CD8-positive, alpha-beta memory T cell (primary cell): ENCODE data around the gene CA10. TPM values are rescaled to one million over a fixed set of nuclear protein-coding genes. Genes with fewer than 3 reads are reported as not detected.

Experiments used
- CTCF ChIA-PET: fragments of 350-600 bp; sonication (Branson Sonifier 250); formaldehyde crosslinking; loops from one replicate; lab custom pipeline; 2021; ENCODE audit warnings: antibody characterized with exemption; lab: Charles Lee
- POLR2A ChIA-PET: fragments of 350-600 bp; sonication (Branson Sonifier 250); formaldehyde crosslinking; loops from one replicate; lab custom pipeline; 2021; ENCODE audit warnings: antibody characterized with exemption; lab: Charles Lee
- DNase-seq, 5 donors: peaks; one replicate each; pipeline versions ENCODE4 v3.0.0 to v3.0.0-alpha.2; 2020 to 2022; ENCODE audit warnings: mixed read lengths in 1 of 5
- H3K27ac ChIP-seq: one replicate; pipeline ENCODE4 v1.7.0; 2013; ENCODE audit warnings: low read depth, mild to moderate bottlenecking, low read length, moderate library complexity
- H3K27me3 ChIP-seq: 2 replicates; pipeline ENCODE4 v1.7.0; 2013; ENCODE audit warnings: low read length, mild to moderate bottlenecking; ENCODE audit not compliant: insufficient read depth, poor library complexity, severe bottlenecking
- H3K36me3 ChIP-seq: 2 replicates; pipeline ENCODE4 v1.7.0; 2013; ENCODE audit warnings: mild to moderate bottlenecking, low read length, moderate library complexity; ENCODE audit not compliant: insufficient read depth
- H3K4me1 ChIP-seq: 2 replicates; pipeline ENCODE4 v1.7.0; 2013; ENCODE audit warnings: mild to moderate bottlenecking, low read length, moderate library complexity; ENCODE audit not compliant: insufficient read depth
- H3K4me3 ChIP-seq: 2 replicates; pipeline ENCODE4 v1.7.0; 2013; ENCODE audit warnings: mild to moderate bottlenecking, low read length
- H3K9me3 ChIP-seq: 2 replicates; pipeline ENCODE4 v1.7.0; 2013; ENCODE audit warnings: mild to moderate bottlenecking, low read length
- H3K27ac Mint-ChIP-seq, 8 donors: one replicate each; pipeline ENCODE4 v1.8.0; 2020 to 2021; ENCODE audit warnings: mixed read lengths in 8 of 8, mild to moderate bottlenecking in 6 of 8, inconsistent platforms in 3 of 8, moderate library complexity in 3 of 8
- H3K27me3 Mint-ChIP-seq, 2 donors: one replicate each; pipeline ENCODE4 v1.8.0; 2020 to 2021; ENCODE audit warnings: mixed read lengths in 2 of 2, mild to moderate bottlenecking in 1 of 2, moderate library complexity in 1 of 2
- H3K36me3 Mint-ChIP-seq, 3 donors: one replicate each; pipeline ENCODE4 v1.8.0; 2020 to 2021; ENCODE audit warnings: mixed read lengths in 3 of 3, inconsistent platforms in 1 of 3, mild to moderate bottlenecking in 1 of 3
- H3K4me1 Mint-ChIP-seq, 3 donors: one replicate each; pipeline ENCODE4 v1.8.0; 2020 to 2021; ENCODE audit warnings: mixed read lengths in 3 of 3, inconsistent platforms in 1 of 3, mild to moderate bottlenecking in 1 of 3
- H3K4me3 Mint-ChIP-seq, 7 donors: one replicate each; pipeline ENCODE4 v1.8.0; 2020 to 2021; ENCODE audit warnings: mixed read lengths in 7 of 7, mild to moderate bottlenecking in 6 of 7, moderate library complexity in 4 of 7, inconsistent platforms in 2 of 7
- H3K9me3 Mint-ChIP-seq, 5 donors: one replicate each; pipeline ENCODE4 v1.8.0; 2020 to 2022; ENCODE audit warnings: mixed read lengths in 5 of 5, mild to moderate bottlenecking in 3 of 5, moderate library complexity in 2 of 5, inconsistent platforms in 1 of 5
- polyA plus RNA-seq: library from polyadenylated mRNA; unstranded; fragments of 300-500 nt; fragmentation: Illumina TruSeq; gene quantifications from one replicate; pipeline ENCODE4 v1.2.3, GENCODE V29; 2021
- total RNA-seq, 2 experiments: library from RNA; stranded (reverse); gene quantifications; one replicate each; pipeline ENCODE4 v1.2.3, GENCODE V29; 2021

Gene CA10
- total and polyA plus RNA-seq, 3 experiments from 2014 or later = 0.18 TPM; not detected in 2

- Histone ChIP-seq H3K27ac (no peak overlapping the region), H3K4me3 (no peak overlapping the region), H3K27me3 (no peaks in the 10 kb centered on the region), H3K4me1 (no peaks in the 10 kb centered on the region), H3K9me3 (no peaks in the 10 kb centered on the region), H3K36me3 (no peaks in the 10 kb centered on the region)
- Mint-ChIP-seq H3K36me3 (no peaks in the 10 kb centered on the region), H3K27ac (no peak overlapping the region), H3K4me1 (no peaks in the 10 kb centered on the region), H3K27me3 (no peaks in the 10 kb centered on the region), H3K4me3 (no peak overlapping the region), H3K9me3 (peaks cover 0 to 2% (median 0%) of the 10 kb centered on the region in 5 donors)
- no peak for DNase-seq
- ChIA-PET CTCF (no interaction called here), POLR2A (no interaction called here)
These were observed 19.8 kb downstream of the CA10 start for GRCh38 chr17:52138752-52139151.

- H3K36me3 Mint-ChIP-seq = no peaks in the 10 kb centered on the region
- Histone ChIP-seq H3K27ac (no peak overlapping the region), H3K4me1 (no peaks in the 10 kb centered on the region), H3K27me3 (no peaks in the 10 kb centered on the region), H3K36me3 (no peaks in the 10 kb centered on the region), H3K4me3 (no peak overlapping the region), H3K9me3 (no peaks in the 10 kb centered on the region)
- no peak for DNase-seq
- no peaks in the 10 kb centered on the region for H3K27me3 Mint-ChIP-seq
- no peak overlapping the region for H3K4me3 Mint-ChIP-seq
- ChIA-PET CTCF (no interaction called here), POLR2A (no interaction called here)
- no peaks in the 10 kb centered on the region for H3K4me1 Mint-ChIP-seq
- H3K27ac Mint-ChIP-seq = no peak overlapping the region
- peaks cover 0 to 2% (median 0%) of the 10 kb centered on the region in 5 donors for H3K9me3 Mint-ChIP-seq
These were observed 20.2 kb downstream of the CA10 start for GRCh38 chr17:52138350-52138749.

GRCh38 chr17:52136166-52136565 is 22.3 kb downstream of the CA10 start:
- H3K27ac ChIP-seq = no peak overlapping the region
- DNase-seq = no peak
- H3K27me3 ChIP-seq = no peaks in the 10 kb centered on the region
- H3K9me3 ChIP-seq = no peaks in the 10 kb centered on the region
- Mint-ChIP-seq H3K36me3 (no peaks in the 10 kb centered on the region), H3K4me3 (no peak overlapping the region), H3K4me1 (no peaks in the 10 kb centered on the region), H3K9me3 (peaks cover 0 to 2% (median 0%) of the 10 kb centered on the region in 5 donors), H3K27ac (no peak overlapping the region), H3K27me3 (no peaks in the 10 kb centered on the region)
- H3K4me1 ChIP-seq = no peaks in the 10 kb centered on the region
- H3K36me3 ChIP-seq = no peaks in the 10 kb centered on the region
- ChIA-PET CTCF (no interaction called here), POLR2A (no interaction called here)
- no peak overlapping the region for H3K4me3 ChIP-seq

- no peak for DNase-seq
- H3K4me1 ChIP-seq = no peaks in the 10 kb centered on the region
- no peak overlapping the region for H3K27ac ChIP-seq
- POLR2A ChIA-PET = no interaction called here
- CTCF ChIA-PET = no interaction called here
- no peaks in the 10 kb centered on the region for H3K27me3 Mint-ChIP-seq
- H3K4me1 Mint-ChIP-seq = no peaks in the 10 kb centered on the region
- H3K36me3 Mint-ChIP-seq = no peaks in the 10 kb centered on the region
- H3K27ac Mint-ChIP-seq = no peak overlapping the region
- no peak overlapping the region for H3K4me3 ChIP-seq
- no peaks in the 10 kb centered on the region for H3K27me3 ChIP-seq
- no peak overlapping the region for H3K4me3 Mint-ChIP-seq
- H3K9me3 ChIP-seq = no peaks in the 10 kb centered on the region
- H3K9me3 Mint-ChIP-seq = peaks cover 0 to 5% (median 0%) of the 10 kb centered on the region in 5 donors
- H3K36me3 ChIP-seq = no peaks in the 10 kb centered on the region
These were observed 23.9 kb downstream of the CA10 start for GRCh38 chr17:52134641-52135040.

- Mint-ChIP-seq H3K27me3 (no peaks in the 10 kb centered on the region), H3K27ac (no peak overlapping the region), H3K4me1 (no peaks in the 10 kb centered on the region), H3K36me3 (no peaks in the 10 kb centered on the region), H3K9me3 (peaks cover 0 to 8% (median 3%) of the 10 kb centered on the region in 5 donors), H3K4me3 (no peak overlapping the region)
- Histone ChIP-seq H3K9me3 (no peaks in the 10 kb centered on the region), H3K36me3 (no peaks in the 10 kb centered on the region), H3K27me3 (no peaks in the 10 kb centered on the region), H3K27ac (no peak overlapping the region), H3K4me1 (no peaks in the 10 kb centered on the region), H3K4me3 (no peak overlapping the region)
- no peak for DNase-seq
- ChIA-PET POLR2A (no interaction called here), CTCF (no interaction called here)
These were observed 29.8 kb downstream of the CA10 start for GRCh38 chr17:52128721-52129120.

- DNase-seq = no peak
- H3K27ac ChIP-seq = no peak overlapping the region
- no peaks in the 10 kb centered on the region for H3K9me3 ChIP-seq
- Mint-ChIP-seq H3K4me1 (no peaks in the 10 kb centered on the region), H3K36me3 (no peaks in the 10 kb centered on the region), H3K27me3 (no peaks in the 10 kb centered on the region), H3K4me3 (no peak overlapping the region), H3K9me3 (peaks cover 0 to 9% (median 2%) of the 10 kb centered on the region in 5 donors), H3K27ac (peak overlapping the region in 1 of 8 donors; percentile 10)
- H3K4me1 ChIP-seq = no peaks in the 10 kb centered on the region
- H3K36me3 ChIP-seq = no peaks in the 10 kb centered on the region
- CTCF ChIA-PET = no interaction called here
- POLR2A ChIA-PET = no interaction called here
- no peaks in the 10 kb centered on the region for H3K27me3 ChIP-seq
- H3K4me3 ChIP-seq = no peak overlapping the region
These were observed 33.5 kb downstream of the CA10 start for GRCh38 chr17:52124993-52125392.

GRCh38 chr17:52124561-52124960 is 34.0 kb downstream of the CA10 start:
- no peak overlapping the region for H3K4me3 Mint-ChIP-seq
- H3K27me3 Mint-ChIP-seq = no peaks in the 10 kb centered on the region
- peaks cover 0 to 9% (median 2%) of the 10 kb centered on the region in 5 donors for H3K9me3 Mint-ChIP-seq
- no peak for DNase-seq
- ChIA-PET POLR2A (no interaction called here), CTCF (no interaction called here)
- no peak overlapping the region for H3K27ac Mint-ChIP-seq
- Histone ChIP-seq H3K4me3 (no peak overlapping the region), H3K4me1 (no peaks in the 10 kb centered on the region), H3K27me3 (no peaks in the 10 kb centered on the region), H3K27ac (no peak overlapping the region), H3K9me3 (no peaks in the 10 kb centered on the region), H3K36me3 (no peaks in the 10 kb centered on the region)
- H3K36me3 Mint-ChIP-seq = no peaks in the 10 kb centered on the region
- no peaks in the 10 kb centered on the region for H3K4me1 Mint-ChIP-seq

GRCh38 chr17:52120465-52120864 is 38.0 kb downstream of the CA10 start:
- H3K27me3 Mint-ChIP-seq = peaks cover 0 to 3% of the 10 kb centered on the region in 2 donors
- Histone ChIP-seq H3K4me3 (no peak overlapping the region), H3K27ac (no peak overlapping the region), H3K36me3 (no peaks in the 10 kb centered on the region), H3K9me3 (no peaks in the 10 kb centered on the region), H3K4me1 (no peaks in the 10 kb centered on the region), H3K27me3 (no peaks in the 10 kb centered on the region)
- CTCF ChIA-PET = no interaction called here
- no peaks in the 10 kb centered on the region for H3K4me1 Mint-ChIP-seq
- H3K9me3 Mint-ChIP-seq = peaks cover 0 to 14% (median 0%) of the 10 kb centered on the region in 5 donors
- H3K27ac Mint-ChIP-seq = no peak overlapping the region
- H3K4me3 Mint-ChIP-seq = no peak overlapping the region
- H3K36me3 Mint-ChIP-seq = no peaks in the 10 kb centered on the region
- no peak for DNase-seq
- POLR2A ChIA-PET = no interaction called here
